ENCODE data around the gene ELP4.

Gene ELP4

DNA sequence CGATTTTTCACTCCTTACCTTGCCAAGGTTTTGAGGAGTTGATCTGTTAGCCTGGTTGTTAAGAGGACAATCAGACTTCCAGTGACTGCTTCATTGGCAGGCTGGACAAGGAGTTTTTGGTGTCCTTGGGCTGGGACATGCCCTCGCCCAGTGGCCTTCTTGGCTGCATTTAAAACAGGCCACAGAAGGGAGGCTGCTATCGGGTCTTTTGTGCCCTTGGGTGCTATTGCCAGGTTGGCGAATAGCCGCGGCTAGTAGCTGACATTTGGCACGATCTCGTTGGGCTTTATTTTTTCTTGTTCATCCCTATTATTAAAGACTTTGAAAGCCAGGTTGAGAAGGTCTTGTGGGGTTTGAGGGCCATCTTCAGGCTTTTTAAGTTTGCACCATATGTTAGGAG, 99.4 kb downstream of the ELP4 start:
- no peak for TF ChIP-seq GATA3 (IDR thresholded peaks at IDR 0.05; ENCODE audit: low read depth, low read length)
- TF ChIP-seq GATA2 (IDR thresholded peaks at IDR 0.05; ENCODE audit: low read depth, low read length): no peak

DNA sequence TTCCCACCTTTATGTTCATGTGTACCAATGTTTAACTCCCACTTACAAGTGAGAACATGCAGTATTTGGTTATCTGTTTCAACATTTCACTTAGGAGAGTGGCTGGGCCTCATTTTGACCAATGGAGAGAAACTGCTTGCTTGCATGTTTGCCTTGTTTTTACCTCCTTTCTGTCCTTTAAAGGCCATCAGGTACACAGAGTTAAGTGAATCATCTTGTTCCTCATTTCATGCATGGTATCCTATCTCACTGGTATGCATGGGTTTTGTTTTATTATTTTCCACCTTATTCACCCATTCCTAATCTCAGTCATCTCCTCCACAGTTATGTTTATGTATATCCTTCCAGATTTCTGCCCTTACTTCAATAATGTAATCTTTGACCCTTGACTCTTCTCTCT, 101.0 kb downstream of the ELP4 start:
- TF ChIP-seq GATA3 (IDR thresholded peaks at IDR 0.05; ENCODE audit: low read depth, low read length): no peak
- no peak for TF ChIP-seq GATA2 (IDR thresholded peaks at IDR 0.05; ENCODE audit: low read depth, low read length)

DNA sequence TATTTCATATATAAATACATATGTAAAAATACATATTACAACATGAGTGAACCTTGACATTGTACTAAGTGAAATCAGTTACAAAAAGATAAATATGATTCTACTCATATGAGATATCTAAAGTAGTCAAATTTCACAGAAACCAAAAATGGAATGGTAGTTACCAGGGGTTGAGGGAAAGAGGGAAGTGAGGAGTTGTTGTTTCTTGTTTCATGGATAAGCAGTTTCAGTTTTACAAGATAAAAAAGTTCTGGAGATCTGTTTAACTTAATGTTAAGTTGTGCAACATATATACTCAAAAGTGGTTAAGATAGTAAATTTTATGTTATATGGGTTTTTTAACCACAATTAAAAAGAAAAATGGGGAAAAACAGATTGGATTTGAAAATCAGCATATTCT, 107.7 kb downstream of the ELP4 start:
- no peak for TF ChIP-seq GATA3 (IDR thresholded peaks at IDR 0.05; ENCODE audit: low read depth, low read length)
- TF ChIP-seq GATA2 (IDR thresholded peaks at IDR 0.05; ENCODE audit: low read depth, low read length): no peak

DNA sequence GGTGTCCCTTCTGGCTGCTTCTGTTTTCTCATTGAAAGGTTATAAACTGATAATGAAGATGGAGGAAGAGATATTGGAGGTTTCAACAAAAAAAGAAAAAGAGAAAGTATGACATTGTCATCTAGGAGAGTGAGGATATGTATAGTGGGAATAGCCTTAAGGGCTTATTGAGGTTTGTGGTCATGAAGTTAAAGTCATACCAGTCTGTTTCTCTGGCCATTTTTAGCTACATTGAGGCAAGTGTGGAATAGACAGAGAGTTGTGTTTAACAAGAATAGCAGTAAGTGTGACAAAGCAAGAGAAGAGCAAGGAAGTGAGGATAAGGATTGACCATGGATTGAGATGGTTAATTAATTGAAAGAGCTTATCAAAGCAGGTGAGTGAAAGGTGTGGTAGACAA, 110.4 kb downstream of the ELP4 start:
- TF ChIP-seq GATA2 (IDR thresholded peaks at IDR 0.05; ENCODE audit: low read depth, low read length) (no peak), GATA3 (IDR thresholded peaks at IDR 0.05; ENCODE audit: low read depth, low read length) (no peak)

DNA sequence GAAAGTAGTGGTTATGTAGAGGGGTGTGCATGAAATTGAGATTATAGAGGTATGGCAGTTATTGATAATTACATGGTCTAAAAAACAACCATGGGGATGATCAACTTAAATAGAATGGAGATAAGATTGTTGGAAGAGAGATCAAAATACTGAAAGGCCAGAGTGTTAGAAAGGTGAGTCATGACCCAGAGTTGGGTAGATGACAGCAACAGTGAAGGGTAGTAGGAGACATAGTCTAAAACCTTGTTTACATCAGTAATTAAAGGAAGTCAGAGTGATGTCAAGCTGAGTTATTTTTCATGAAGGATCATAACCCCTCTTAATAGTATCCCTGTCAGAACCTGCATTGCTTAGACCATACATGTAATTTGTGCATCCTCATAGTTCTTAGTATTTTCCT, 110.9 kb downstream of the ELP4 start:
- TF ChIP-seq GATA3 (IDR thresholded peaks at IDR 0.05; ENCODE audit: low read depth, low read length) (no peak), GATA2 (IDR thresholded peaks at IDR 0.05; ENCODE audit: low read depth, low read length) (no peak)

GRCh38 chr11:31625868-31626267, 116.3 kb downstream of the ELP4 start:
- TF ChIP-seq GATA3 (IDR thresholded peaks at IDR 0.05; ENCODE audit: low read depth, low read length): no peak
- no peak for TF ChIP-seq GATA2 (IDR thresholded peaks at IDR 0.05; ENCODE audit: low read depth, low read length)

GRCh38 chr11:31628111-31628510, 118.5 kb downstream of the ELP4 start:
- TF ChIP-seq GATA2 (IDR thresholded peaks at IDR 0.05; ENCODE audit: low read depth, low read length) (no peak), GATA3 (IDR thresholded peaks at IDR 0.05; ENCODE audit: low read depth, low read length) (no peak)

DNA sequence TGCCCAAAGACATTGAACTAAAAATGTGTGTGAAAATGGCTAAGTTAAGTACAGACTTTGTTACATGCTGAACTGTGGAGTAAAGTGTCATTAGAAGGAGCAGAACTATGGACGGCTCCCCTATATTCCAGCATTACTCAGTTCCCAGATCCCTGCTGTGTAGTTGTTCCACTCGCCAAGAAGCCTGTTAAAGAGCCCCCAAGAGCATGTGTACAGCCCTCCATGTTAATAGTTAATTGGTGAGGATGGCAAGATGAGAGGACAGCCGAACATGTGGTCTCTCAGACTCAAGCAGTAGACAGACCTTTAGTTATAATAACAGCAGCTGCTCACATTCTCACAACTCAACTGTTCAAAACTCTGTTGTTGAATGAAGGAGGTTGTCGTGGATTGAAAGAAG, 127.4 kb downstream of the ELP4 start:
- no peak for TF ChIP-seq GATA2 (IDR thresholded peaks at IDR 0.05; ENCODE audit: low read depth, low read length)
- no peak for TF ChIP-seq GATA3 (IDR thresholded peaks at IDR 0.05; ENCODE audit: low read depth, low read length)

DNA sequence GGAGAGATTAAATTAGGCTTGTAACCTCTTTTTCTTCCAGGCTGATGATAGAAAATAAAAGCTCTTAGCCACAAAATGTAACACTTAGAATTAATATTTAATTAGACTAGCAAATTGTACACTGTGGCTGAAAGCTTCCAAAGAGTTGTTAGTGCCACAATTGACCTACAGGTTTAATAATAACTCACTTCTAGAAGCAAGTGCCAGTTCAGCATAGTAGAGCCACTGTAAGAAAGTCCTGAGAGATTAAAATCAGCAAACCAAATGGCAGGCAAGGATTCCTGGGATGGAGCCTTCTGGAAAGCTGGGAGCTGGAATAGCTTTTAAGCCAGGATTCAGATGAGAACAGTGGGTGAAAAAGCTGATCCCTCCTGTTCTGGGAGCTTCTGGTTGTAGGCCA, 131.0 kb downstream of the ELP4 start:
- TF ChIP-seq GATA3 (IDR thresholded peaks at IDR 0.05; ENCODE audit: low read depth, low read length) (no peak), GATA2 (IDR thresholded peaks at IDR 0.05; ENCODE audit: low read depth, low read length) (0 out of 2 replicates have a peak, but pooled peaks have one; percentile 21)

- TF ChIP-seq GATA2 (IDR thresholded peaks at IDR 0.05; ENCODE audit: low read depth, low read length) (no peak), GATA3 (IDR thresholded peaks at IDR 0.05; ENCODE audit: low read depth, low read length) (no peak)
These were observed 132.0 kb downstream of the ELP4 start for GRCh38 chr11:31641477-31642062.

DNA sequence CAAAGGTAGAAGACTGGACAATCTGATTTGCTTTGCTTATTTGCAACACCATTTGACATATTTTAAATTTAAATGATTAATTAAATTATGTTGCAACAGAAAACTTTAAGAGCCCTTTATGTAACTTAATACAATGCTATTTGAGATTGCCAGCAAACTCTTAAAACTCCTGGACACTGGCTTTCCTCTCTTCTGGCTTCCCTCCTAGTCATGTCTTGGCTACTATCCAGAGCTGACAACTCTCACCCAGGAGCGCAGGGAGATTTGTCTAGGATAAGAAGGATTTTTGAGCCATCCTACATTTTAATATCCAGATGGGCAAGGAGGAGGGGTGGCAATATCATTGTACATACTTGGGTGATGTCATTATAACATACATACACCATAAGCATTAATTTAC, 134.3 kb downstream of the ELP4 start:
- TF ChIP-seq GATA2 (IDR thresholded peaks at IDR 0.05; ENCODE audit: low read depth, low read length) (no peak; the same call in 1 of the 2 replicates), GATA3 (IDR thresholded peaks at IDR 0.05; ENCODE audit: low read depth, low read length) (no peak)

GRCh38 chr11:31645747-31646146, 136.2 kb downstream of the ELP4 start:
- TF ChIP-seq GATA3 (IDR thresholded peaks at IDR 0.05; ENCODE audit: low read depth, low read length) (no peak), GATA2 (IDR thresholded peaks at IDR 0.05; ENCODE audit: low read depth, low read length) (no peak)

DNA sequence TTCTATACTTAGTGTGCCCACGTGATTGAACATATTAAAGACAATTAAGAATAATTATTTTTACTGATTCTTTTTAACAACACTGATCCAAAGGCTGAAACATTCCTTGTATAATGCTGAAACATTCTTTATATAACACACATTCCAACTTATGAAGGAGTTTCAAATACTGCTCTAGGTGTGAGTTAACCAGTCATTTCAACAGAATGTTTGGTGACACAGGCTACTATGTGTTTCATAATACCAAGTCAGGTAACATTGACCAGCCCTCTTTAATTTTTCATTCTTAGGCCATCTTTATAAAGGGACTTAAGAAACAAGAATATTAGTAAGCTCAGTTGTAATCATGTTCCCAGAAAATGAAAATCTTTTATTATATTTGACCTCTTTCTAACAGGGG, 136.6 kb downstream of the ELP4 start:
- TF ChIP-seq GATA2 (IDR thresholded peaks at IDR 0.05; ENCODE audit: low read depth, low read length) (no peak), GATA3 (IDR thresholded peaks at IDR 0.05; ENCODE audit: low read depth, low read length) (no peak)

DNA sequence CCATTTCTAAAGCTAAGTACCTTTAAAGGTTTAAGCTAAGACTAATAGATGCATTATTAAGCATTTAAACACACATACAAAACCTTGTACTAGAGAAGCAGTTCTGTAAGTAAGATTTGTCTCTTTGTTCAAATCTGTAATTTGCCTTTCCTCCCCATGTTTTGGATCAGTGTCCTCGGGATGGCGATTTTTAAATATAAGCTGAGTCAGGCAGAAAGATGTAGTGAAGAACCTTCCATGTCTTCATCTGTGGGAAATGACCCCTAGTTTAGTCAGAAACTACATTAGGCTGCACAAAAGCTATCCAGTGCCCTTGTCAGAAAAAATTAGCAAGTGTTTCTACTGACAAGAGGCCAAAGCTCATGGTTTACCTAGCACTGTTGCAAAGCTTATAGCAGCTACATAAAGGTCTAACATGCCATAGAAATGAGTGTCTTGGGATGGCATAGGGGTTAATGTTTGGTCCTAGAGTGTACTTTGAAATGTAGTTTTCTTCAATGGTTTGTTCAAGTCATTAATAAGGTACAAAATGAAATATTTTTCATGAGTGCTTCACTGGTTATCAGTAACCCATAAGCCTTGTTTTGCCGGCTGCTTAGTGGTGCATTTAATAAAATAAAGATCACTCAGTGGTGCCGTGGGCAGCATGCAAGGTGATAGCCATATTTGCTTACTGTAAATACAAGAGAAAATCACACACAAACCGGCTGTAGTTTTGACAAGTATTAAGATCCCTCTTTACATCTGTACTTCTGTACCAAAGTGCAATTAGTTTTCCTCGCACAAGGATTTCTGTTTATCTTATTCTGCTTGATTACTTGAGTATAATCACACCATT, 139.8 kb downstream of the ELP4 start:
- TF ChIP-seq GATA3 (IDR thresholded peaks at IDR 0.05; ENCODE audit: low read depth, low read length) (no peak), GATA2 (IDR thresholded peaks at IDR 0.05; ENCODE audit: low read depth, low read length) (no peak)

DNA sequence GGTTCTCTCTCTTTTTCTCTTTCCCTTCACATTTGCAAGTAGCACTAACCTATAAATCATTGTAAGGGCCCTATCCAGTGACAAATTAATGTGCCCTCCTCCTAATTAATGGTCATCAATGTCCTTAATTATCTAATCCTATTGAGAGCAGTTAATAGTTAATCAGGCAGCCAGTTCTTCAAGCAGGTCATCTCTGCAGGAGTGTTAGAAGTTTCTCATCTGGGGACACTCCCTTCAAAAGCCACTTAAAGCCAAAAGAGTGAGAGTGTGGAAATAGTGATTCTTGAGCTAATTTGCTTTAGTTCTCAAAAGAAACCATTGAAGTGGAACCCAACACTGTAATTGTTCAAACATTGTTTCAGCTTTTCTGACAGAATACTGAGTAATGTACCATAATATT, 141.6 kb downstream of the ELP4 start:
- TF ChIP-seq GATA2 (IDR thresholded peaks at IDR 0.05; ENCODE audit: low read depth, low read length): no peak
- TF ChIP-seq GATA3 (IDR thresholded peaks at IDR 0.05; ENCODE audit: low read depth, low read length): no peak

Measured in SH-SY5Y (cell line).